ENCODE measurements around the gene MIER1. TPM values are rescaled to one million over a fixed set of nuclear protein-coding genes. Genes with fewer than 3 reads are reported as not detected.

MIER1 gene
- total and polyA plus RNA-seq, 9 of the 15 experiments (the other 6 are each of a cell fraction or from before 2014, with no cell fraction given), result 13.9 to 34.8 (median 21.5) TPM

- H3K27me3 ChIP-seq (ENCODE audit: control insufficient read depth in 2 of 2, insufficient read depth in 2 of 2, low read length in 2 of 2), result no peaks in the 10 kb centered on the region
- DNase-seq (ENCODE audit: extremely low read depth in 1 of 4, low spot score in 3 of 4), result no peak
- TF ChIP-seq ZNF778 (CRISPR knock-in tag; IDR thresholded peaks at IDR 0.05) (no peak), ZKSCAN3 (CRISPR knock-in tag; IDR thresholded peaks at IDR 0.05) (no peak)
- TF ChIP-seq, protein P1, sequence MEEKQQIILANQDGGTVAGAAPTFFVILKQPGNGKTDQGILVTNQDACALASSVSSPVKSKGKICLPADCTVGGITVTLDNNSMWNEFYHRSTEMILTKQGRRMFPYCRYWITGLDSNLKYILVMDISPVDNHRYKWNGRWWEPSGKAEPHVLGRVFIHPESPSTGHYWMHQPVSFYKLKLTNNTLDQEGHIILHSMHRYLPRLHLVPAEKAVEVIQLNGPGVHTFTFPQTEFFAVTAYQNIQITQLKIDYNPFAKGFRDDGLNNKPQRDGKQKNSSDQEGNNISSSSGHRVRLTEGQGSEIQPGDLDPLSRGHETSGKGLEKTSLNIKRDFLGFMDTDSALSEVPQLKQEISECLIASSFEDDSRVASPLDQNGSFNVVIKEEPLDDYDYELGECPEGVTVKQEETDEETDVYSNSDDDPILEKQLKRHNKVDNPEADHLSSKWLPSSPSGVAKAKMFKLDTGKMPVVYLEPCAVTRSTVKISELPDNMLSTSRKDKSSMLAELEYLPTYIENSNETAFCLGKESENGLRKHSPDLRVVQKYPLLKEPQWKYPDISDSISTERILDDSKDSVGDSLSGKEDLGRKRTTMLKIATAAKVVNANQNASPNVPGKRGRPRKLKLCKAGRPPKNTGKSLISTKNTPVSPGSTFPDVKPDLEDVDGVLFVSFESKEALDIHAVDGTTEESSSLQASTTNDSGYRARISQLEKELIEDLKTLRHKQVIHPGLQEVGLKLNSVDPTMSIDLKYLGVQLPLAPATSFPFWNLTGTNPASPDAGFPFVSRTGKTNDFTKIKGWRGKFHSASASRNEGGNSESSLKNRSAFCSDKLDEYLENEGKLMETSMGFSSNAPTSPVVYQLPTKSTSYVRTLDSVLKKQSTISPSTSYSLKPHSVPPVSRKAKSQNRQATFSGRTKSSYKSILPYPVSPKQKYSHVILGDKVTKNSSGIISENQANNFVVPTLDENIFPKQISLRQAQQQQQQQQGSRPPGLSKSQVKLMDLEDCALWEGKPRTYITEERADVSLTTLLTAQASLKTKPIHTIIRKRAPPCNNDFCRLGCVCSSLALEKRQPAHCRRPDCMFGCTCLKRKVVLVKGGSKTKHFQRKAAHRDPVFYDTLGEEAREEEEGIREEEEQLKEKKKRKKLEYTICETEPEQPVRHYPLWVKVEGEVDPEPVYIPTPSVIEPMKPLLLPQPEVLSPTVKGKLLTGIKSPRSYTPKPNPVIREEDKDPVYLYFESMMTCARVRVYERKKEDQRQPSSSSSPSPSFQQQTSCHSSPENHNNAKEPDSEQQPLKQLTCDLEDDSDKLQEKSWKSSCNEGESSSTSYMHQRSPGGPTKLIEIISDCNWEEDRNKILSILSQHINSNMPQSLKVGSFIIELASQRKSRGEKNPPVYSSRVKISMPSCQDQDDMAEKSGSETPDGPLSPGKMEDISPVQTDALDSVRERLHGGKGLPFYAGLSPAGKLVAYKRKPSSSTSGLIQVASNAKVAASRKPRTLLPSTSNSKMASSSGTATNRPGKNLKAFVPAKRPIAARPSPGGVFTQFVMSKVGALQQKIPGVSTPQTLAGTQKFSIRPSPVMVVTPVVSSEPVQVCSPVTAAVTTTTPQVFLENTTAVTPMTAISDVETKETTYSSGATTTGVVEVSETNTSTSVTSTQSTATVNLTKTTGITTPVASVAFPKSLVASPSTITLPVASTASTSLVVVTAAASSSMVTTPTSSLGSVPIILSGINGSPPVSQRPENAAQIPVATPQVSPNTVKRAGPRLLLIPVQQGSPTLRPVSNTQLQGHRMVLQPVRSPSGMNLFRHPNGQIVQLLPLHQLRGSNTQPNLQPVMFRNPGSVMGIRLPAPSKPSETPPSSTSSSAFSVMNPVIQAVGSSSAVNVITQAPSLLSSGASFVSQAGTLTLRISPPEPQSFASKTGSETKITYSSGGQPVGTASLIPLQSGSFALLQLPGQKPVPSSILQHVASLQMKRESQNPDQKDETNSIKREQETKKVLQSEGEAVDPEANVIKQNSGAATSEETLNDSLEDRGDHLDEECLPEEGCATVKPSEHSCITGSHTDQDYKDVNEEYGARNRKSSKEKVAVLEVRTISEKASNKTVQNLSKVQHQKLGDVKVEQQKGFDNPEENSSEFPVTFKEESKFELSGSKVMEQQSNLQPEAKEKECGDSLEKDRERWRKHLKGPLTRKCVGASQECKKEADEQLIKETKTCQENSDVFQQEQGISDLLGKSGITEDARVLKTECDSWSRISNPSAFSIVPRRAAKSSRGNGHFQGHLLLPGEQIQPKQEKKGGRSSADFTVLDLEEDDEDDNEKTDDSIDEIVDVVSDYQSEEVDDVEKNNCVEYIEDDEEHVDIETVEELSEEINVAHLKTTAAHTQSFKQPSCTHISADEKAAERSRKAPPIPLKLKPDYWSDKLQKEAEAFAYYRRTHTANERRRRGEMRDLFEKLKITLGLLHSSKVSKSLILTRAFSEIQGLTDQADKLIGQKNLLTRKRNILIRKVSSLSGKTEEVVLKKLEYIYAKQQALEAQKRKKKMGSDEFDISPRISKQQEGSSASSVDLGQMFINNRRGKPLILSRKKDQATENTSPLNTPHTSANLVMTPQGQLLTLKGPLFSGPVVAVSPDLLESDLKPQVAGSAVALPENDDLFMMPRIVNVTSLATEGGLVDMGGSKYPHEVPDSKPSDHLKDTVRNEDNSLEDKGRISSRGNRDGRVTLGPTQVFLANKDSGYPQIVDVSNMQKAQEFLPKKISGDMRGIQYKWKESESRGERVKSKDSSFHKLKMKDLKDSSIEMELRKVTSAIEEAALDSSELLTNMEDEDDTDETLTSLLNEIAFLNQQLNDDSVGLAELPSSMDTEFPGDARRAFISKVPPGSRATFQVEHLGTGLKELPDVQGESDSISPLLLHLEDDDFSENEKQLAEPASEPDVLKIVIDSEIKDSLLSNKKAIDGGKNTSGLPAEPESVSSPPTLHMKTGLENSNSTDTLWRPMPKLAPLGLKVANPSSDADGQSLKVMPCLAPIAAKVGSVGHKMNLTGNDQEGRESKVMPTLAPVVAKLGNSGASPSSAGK (IDR thresholded peaks at IDR 0.05), result no peak
- H3K4me1 ChIP-seq (replicated peaks in 1 of 2; ENCODE audit: control insufficient read depth in 2 of 2, insufficient read depth in 2 of 2, low read length in 2 of 2), result no peaks in the 10 kb centered on the region
- 85% methylated on average over 5 of the region's 5 CpGs for WGBS (ENCODE audit: insufficient coverage, low coverage, missing lambda C conversion rate)
- no peak for FAIRE-seq
- in situ Hi-C loops (cut with MboI), result no loop called here
- CTCF ChIA-PET (ENCODE audit: low intra/inter-chr PET ratio), result no interaction called here
- no peaks in the 10 kb centered on the region for H3K9me1 ChIP-seq (ENCODE audit: control insufficient read depth, insufficient read depth, low read length)
- H3K27ac ChIP-seq (ENCODE audit: extremely low read depth, low read depth, low read length), result no peak overlapping the region
- no peaks in the 10 kb centered on the region for H4K20me1 ChIP-seq (replicated peaks; ENCODE audit: control insufficient read depth, insufficient read depth, low read length)
- POLR2A ChIA-PET, result interaction anchor here (1.0 kb wide), 1 partner anchor 106 kb away, joined by 3 read pairs; no protein-coding TSS in a partner anchor
- no peak for ATAC-seq
- intact Hi-C loops (cut with micrococcal nuclease), result no loop called here
- H2AFZ ChIP-seq (ENCODE audit: low read depth, low read length), result no peak overlapping the region
- H3K79me2 ChIP-seq (ENCODE audit: control insufficient read depth, insufficient read depth, low read length), result no peaks in the 10 kb centered on the region
- peaks cover 10% of the 10 kb centered on the region; the same call in 1 of the 3 replicates for H3K36me3 ChIP-seq (ENCODE audit: control insufficient read depth, insufficient read depth, low read length)
- BruUV-seq (replicated peaks), result no TSS peak
- no peak overlapping the region for H3K4me2 ChIP-seq (ENCODE audit: insufficient read depth, low read length)
- no peak overlapping the region for H3K4me3 ChIP-seq
- H3K9ac ChIP-seq (ENCODE audit: insufficient read depth in 1 of 2, low read depth in 2 of 2, low read length in 2 of 2), result no peak overlapping the region
- no peaks in the 10 kb centered on the region for H3K9me3 ChIP-seq (replicated peaks; ENCODE audit: control insufficient read depth, insufficient read depth, low read depth, low read length)
Measured at GRCh38 chr1:67031121-67031858, 106.5 kb downstream of the MIER1 start.

All from K562 (cell line).